Mesothelial cell of epicardium (in vitro differentiated cells): ENCODE data around the gene SNX12. TPM values are rescaled to one million over a fixed set of nuclear protein-coding genes. Genes with fewer than 3 reads are reported as not detected.

ENCODE experiments used
- DNase-seq, 2 experiments: peaks; one replicate each; pipeline ENCODE4 v3.0.0; 2021; ENCODE audit warnings: low spot score in 2 of 2; ENCODE audit not compliant: unreplicated experiment in 2 of 2
- H3K27ac Mint-ChIP-seq: 2 replicates; pipeline ENCODE4 v1.8.0; 2021; ENCODE audit warnings: mixed read lengths
- H3K27me3 Mint-ChIP-seq: 2 replicates; pipeline ENCODE4 v1.8.0; 2021; ENCODE audit warnings: low read depth, mixed read lengths
- H3K36me3 Mint-ChIP-seq: 2 replicates; pipeline ENCODE4 v1.8.0; 2021; ENCODE audit warnings: mixed read lengths
- H3K4me1 Mint-ChIP-seq: 2 replicates; pipeline ENCODE4 v1.8.0; 2021; ENCODE audit warnings: mixed read lengths
- H3K4me3 Mint-ChIP-seq: 2 replicates; pipeline ENCODE4 v1.8.0; 2021; ENCODE audit warnings: mild to moderate bottlenecking, moderate library complexity, mixed read lengths
- H3K9me3 Mint-ChIP-seq: 2 replicates; pipeline ENCODE4 v1.8.0; 2021; ENCODE audit warnings: mixed read lengths
- total RNA-seq: library from RNA; stranded (reverse); gene quantifications from 3 replicates; pipeline ENCODE4 v1.2.1, GENCODE V29; 2021
- TF ChIP-seq, protein P1 (sequence below): fragments of 200-600 bp; sonication (generic); IDR thresholded peaks from one replicate; pipeline ENCODE4 v1.5.0; 2021; ENCODE audit warnings: antibody characterized with exemption; ENCODE audit not compliant: unreplicated experiment

Gene SNX12
- 58.5 to 63.9 TPM (median 62.5 TPM) in 3 replicates for total RNA-seq

DNA sequence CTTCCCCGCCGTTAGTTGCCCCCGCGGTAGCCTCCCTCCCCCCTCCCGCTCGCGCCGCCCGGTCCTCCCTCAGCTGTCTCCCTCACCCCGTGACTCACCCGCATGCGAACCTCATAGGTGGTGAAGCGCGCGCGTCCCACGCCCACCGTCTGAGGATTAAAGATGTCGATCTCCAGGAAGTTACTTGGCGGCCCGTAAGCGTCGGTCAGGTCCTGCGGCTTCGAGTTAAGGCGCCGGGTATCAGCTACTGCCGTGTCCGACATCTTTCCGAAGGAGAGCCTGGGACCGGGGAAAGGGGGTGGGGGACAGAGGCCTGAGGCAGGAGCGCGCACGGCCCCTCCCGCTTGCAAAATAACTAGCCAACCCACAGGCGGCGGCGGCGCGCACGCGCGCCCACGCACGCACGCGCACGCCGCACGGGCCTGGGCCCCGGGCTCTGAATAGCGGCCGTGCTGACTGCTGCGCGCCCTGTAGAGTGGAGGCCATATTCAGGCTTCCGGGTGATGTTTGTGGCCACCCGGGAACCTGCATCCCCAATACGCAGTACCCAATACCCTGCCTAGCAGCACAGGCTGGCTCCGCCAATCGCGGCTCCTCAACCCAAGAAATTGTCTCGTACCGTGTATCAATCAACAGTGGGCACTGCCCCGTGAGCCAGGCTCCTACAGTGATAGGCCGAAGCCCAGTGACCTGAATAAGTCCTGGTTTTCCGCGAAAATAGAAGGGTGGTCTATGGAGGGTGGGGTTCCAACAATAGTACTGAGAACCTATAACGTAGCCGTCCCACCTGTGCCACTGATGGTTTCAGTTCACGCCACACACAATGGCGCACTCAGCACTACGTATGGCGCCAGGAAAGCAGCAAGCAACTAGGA, at the start of gene SNX12:
Gene SNX12 (minus strand): TSS at position 291 of the 875 bp plus-strand sequence. CDS start 28 bp downstream, at position 263.
- no peaks in the 10 kb centered on the region for H3K27me3 Mint-ChIP-seq
- H3K27ac Mint-ChIP-seq = peak within 1 kb of the TSS; percentile 90
- H3K36me3 Mint-ChIP-seq = peaks cover 2% of the 10 kb centered on the region
- H3K4me1 Mint-ChIP-seq = peaks cover 18% of the 10 kb centered on the region
- H3K4me3 Mint-ChIP-seq = peak within 1 kb of the TSS; percentile 83
- peak; percentile 59 to 81 for DNase-seq
- TF ChIP-seq, protein P1, sequence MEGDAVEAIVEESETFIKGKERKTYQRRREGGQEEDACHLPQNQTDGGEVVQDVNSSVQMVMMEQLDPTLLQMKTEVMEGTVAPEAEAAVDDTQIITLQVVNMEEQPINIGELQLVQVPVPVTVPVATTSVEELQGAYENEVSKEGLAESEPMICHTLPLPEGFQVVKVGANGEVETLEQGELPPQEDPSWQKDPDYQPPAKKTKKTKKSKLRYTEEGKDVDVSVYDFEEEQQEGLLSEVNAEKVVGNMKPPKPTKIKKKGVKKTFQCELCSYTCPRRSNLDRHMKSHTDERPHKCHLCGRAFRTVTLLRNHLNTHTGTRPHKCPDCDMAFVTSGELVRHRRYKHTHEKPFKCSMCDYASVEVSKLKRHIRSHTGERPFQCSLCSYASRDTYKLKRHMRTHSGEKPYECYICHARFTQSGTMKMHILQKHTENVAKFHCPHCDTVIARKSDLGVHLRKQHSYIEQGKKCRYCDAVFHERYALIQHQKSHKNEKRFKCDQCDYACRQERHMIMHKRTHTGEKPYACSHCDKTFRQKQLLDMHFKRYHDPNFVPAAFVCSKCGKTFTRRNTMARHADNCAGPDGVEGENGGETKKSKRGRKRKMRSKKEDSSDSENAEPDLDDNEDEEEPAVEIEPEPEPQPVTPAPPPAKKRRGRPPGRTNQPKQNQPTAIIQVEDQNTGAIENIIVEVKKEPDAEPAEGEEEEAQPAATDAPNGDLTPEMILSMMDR = no peak
- H3K9me3 Mint-ChIP-seq = peaks cover 17% of the 10 kb centered on the region

DNA sequence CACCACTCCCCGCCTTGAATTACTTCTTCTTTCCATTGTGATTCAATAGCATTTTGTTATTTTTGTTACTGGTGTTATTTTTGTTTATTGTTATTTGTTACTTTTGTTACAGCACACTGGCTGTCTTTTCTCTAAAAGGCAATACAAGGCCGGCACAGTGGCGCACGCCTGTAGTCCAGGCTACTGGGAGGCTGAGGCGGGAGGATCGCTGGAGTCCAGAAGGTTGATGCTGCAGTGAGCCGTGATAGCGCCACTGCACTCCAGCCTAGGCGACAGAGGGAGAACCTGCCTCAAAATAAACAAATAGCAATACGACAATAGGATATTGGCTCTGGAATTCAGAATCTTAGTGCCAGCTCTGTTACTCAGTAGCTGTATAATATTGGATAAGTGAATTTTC, 49.2 kb upstream of the SNX12 start:
- H3K4me1 Mint-ChIP-seq = peaks cover 5% of the 10 kb centered on the region
- peaks cover 2% of the 10 kb centered on the region for H3K36me3 Mint-ChIP-seq
- TF ChIP-seq, protein P1 = no peak

DNA sequence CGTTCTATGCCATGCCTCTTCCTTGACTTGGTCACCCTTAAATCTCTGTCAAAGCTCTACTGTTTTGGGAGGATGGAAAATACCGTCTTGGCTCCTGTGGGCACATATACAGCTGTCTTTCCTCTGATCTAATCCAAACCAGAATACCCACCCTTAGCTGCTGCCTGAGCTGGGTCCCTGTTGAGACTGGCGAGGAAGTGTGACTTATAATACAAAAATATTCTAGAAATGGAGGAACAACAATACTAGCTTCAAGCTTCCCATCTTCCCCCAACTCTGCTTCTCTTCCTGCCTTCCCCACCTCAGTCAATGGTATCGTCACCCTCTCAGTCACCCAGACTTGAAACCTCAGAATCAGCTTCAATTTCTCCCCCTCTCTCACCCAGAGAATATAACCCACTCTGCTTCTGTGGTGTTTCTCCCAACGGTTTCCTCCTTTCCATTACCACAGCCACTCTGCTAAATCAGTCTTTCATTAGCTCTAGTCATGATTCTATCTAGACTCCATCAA, 43.8 kb upstream of the SNX12 start:
- DNase-seq = no peak
- H3K4me3 Mint-ChIP-seq = no peak overlapping the region
- H3K9me3 Mint-ChIP-seq = peaks cover 24% of the 10 kb centered on the region
- TF ChIP-seq, protein P1 = no peak
- H3K36me3 Mint-ChIP-seq = no peaks in the 10 kb centered on the region
- H3K27me3 Mint-ChIP-seq = no peaks in the 10 kb centered on the region
- H3K4me1 Mint-ChIP-seq = peaks cover 14% of the 10 kb centered on the region
- H3K27ac Mint-ChIP-seq = no peak overlapping the region

More for the DNA sequence above, 49.2 kb upstream of the SNX12 start:
- Mint-ChIP-seq H3K4me3 (no peak overlapping the region), H3K27me3 (no peaks in the 10 kb centered on the region), H3K9me3 (peaks cover 9% of the 10 kb centered on the region), H3K27ac (no peak overlapping the region)
- DNase-seq = no peak

DNA sequence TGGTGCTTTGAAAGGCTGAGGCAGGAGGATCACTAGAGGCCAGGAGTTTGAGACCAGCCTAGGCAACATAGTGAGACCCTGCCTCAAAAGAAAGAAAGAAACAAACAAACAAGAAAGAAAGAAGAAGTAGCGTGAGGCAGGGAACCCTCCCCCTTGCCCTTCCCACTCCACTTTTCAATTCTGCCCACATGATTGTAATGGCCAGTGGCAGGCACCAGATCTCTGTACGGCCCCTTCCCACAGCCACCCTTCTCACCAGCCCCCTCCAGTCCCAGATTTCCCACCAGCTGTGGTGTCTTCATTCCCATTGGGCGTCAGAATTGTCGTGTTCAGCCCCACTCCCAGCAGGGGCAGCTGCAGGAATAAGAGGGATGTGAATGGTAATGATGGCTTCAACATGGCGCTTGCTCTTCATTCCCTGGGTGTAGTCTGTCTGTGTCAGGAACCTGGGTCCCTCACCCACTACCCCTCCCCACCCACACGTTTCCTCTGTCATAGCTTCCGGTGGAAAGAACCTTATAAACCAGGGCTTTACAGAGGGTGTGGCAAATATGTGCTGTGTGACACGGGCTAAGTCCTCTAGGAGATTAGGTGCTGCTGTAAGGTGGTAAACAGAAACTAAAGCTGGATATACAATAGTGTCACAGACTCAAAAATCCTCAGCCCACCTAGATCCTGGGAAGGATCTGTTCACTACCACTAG, 43.2 kb upstream of the SNX12 start, which contains the start of gene IL2RG:
Gene IL2RG (minus strand): TSS at position 437 of the 703 bp plus-strand sequence. CDS start 38 bp downstream, at position 399.
- no peak within 1 kb of the TSS for H3K27ac Mint-ChIP-seq
- peaks cover 14% of the 10 kb centered on the region for H3K4me1 Mint-ChIP-seq
- TF ChIP-seq, protein P1 = no peak
- H3K9me3 Mint-ChIP-seq = peaks cover 27% of the 10 kb centered on the region
- H3K4me3 Mint-ChIP-seq = no peak within 1 kb of the TSS
- no peak for DNase-seq
- no peaks in the 10 kb centered on the region for H3K27me3 Mint-ChIP-seq
- H3K36me3 Mint-ChIP-seq = no peaks in the 10 kb centered on the region

DNA sequence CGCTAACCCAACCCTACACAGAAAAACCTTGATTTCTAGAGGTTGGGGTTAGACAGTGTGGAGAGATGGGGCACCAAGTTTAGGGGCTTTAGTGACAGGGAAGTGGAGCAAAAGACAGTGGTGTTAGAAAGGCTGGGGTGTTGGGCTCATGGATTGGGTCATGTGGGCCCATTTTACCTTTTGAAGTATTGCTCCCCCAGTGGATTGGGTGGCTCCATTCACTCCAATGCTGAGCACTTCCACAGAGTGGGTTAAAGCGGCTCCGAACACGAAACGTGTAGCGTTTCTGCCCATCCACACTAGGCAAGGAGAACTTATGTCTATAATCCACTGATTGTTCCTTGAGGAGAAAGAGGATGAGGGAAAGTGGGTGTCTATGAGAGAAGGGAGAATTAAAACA, 40.9 kb upstream of the SNX12 start:
- H3K27me3 Mint-ChIP-seq = no peaks in the 10 kb centered on the region
- H3K36me3 Mint-ChIP-seq = no peaks in the 10 kb centered on the region
- peaks cover 20% of the 10 kb centered on the region for H3K4me1 Mint-ChIP-seq
- H3K4me3 Mint-ChIP-seq = no peak overlapping the region
- TF ChIP-seq, protein P1 = no peak
- no peak for DNase-seq
- peaks cover 23% of the 10 kb centered on the region for H3K9me3 Mint-ChIP-seq
- H3K27ac Mint-ChIP-seq = no peak overlapping the region
